Iris pigment epithelial cell (primary cell): ENCODE results near the gene NR2C2.
"Not testable (repeated sequence)": the region's sequence is repeated elsewhere in the genome, so short reads cannot be mapped to it uniquely, and the experiment has no call there.

ENCODE experiments used
- DNase-seq: peaks from one replicate; pipeline ENCODE4 v3.0.0-alpha.2; 2011; ENCODE audit warnings: low read depth

Gene NR2C2

GRCh38 chr3:14959359-14959943 lies 12.1 kb downstream of the NR2C2 start:
- DNase-seq, result peak; percentile 3

- DNase-seq, result peak; percentile 69
Observed at GRCh38 chr3:14962762-14963161, 15.4 kb downstream of the NR2C2 start.

- DNase-seq, result no peak
Observed at GRCh38 chr3:14967285-14967684, 19.9 kb downstream of the NR2C2 start.

- no peak for DNase-seq
Observed at GRCh38 chr3:14969671-14970070, 22.3 kb downstream of the NR2C2 start.

GRCh38 chr3:14976317-14976716 lies 28.9 kb downstream of the NR2C2 start:
- no peak for DNase-seq

GRCh38 chr3:14980689-14981088 lies 33.3 kb downstream of the NR2C2 start:
- DNase-seq, result no peak

GRCh38 chr3:14984581-14985113 lies 37.3 kb downstream of the NR2C2 start:
- DNase-seq, result no peak

- no peak for DNase-seq
Observed at GRCh38 chr3:14988988-14989394, 41.6 kb downstream of the NR2C2 start.

GRCh38 chr3:14989943-14990779 lies 42.8 kb downstream of the NR2C2 start:
- peak; percentile 53 for DNase-seq

- no peak for DNase-seq
Observed at GRCh38 chr3:14990780-14991148, 43.4 kb downstream of the NR2C2 start.

- DNase-seq, result no peak
Observed at GRCh38 chr3:14991151-14991742, 43.9 kb downstream of the NR2C2 start.

- peak; percentile 70 for DNase-seq
Observed at GRCh38 chr3:14991818-14992612, 44.6 kb downstream of the NR2C2 start.

- DNase-seq, result no peak
Observed at GRCh38 chr3:14997941-14998340, 50.6 kb downstream of the NR2C2 start.

GRCh38 chr3:14999182-14999581 lies 51.8 kb downstream of the NR2C2 start:
- DNase-seq, result not testable (repeated sequence)

GRCh38 chr3:15007681-15008141 lies 60.3 kb downstream of the NR2C2 start:
- peak; percentile 96 for DNase-seq

- peak; percentile 21 for DNase-seq
Observed at GRCh38 chr3:15009167-15009566, 61.8 kb downstream of the NR2C2 start.

- DNase-seq, result peak; percentile 17
Observed at GRCh38 chr3:15010664-15011063, 63.3 kb downstream of the NR2C2 start.

- DNase-seq, result peak; percentile 41
Observed at GRCh38 chr3:15011174-15011573, 63.8 kb downstream of the NR2C2 start.

- peak; percentile 68 for DNase-seq
Observed at GRCh38 chr3:15014606-15015328, 67.4 kb downstream of the NR2C2 start.

GRCh38 chr3:15015456-15015855 lies 68.1 kb downstream of the NR2C2 start:
- peak; percentile 74 for DNase-seq

- DNase-seq, result no peak
Observed at GRCh38 chr3:15017191-15017590, 69.8 kb downstream of the NR2C2 start.
